Mucosa of descending colon (tissue), 3 donors: ENCODE measurements around the gene MAGI2. TPM values are rescaled to one million over a fixed set of nuclear protein-coding genes. Genes with fewer than 3 reads are reported as not detected.
"Not testable (repeated sequence)": the region's sequence is repeated elsewhere in the genome, so short reads cannot be mapped to it uniquely, and the experiment has no call there.

ENCODE experiments used
- ATAC-seq: fragments of 200-7000 bp; cut with Tn5 transposase; one replicate; pipeline ENCODE4 v1.9.1; 2020; ENCODE audit warnings: mild to moderate bottlenecking, moderate library complexity
- DNase-seq, 3 donors: peaks; one replicate each; pipeline ENCODE4 v3.0.0-alpha.2; 2020
- H3K36me3 ChIP-seq: fragments of 200-600 bp; one replicate; pipeline ENCODE4 v1.8.0; 2021; ENCODE audit warnings: low read depth, mild to moderate bottlenecking
- H3K4me1 ChIP-seq: fragments of 200-600 bp; one replicate; pipeline ENCODE4 v1.8.0; 2021; ENCODE audit warnings: low read depth, mild to moderate bottlenecking
- H3K4me3 ChIP-seq: fragments of 200-600 bp; one replicate; pipeline ENCODE4 v1.8.0; 2021; ENCODE audit warnings: mild to moderate bottlenecking
- H3K9me3 ChIP-seq: fragments of 200-600 bp; one replicate; pipeline ENCODE4 v1.8.0; 2021; ENCODE audit warnings: mild to moderate bottlenecking
- intact Hi-C, 2 donors: fragments of 100-400 bp; cut with DNase I in 1 of 2; cut with micrococcal nuclease in 1 of 2; formaldehyde crosslinking; loops; one replicate each; pipeline versions ENCODE4 v1.11.0 to v1.11.1; 2022; cut with DNase I, micrococcal nuclease
- total RNA-seq, 3 donors: library from RNA; stranded (reverse); fragmentation: NEBNext Ultra II Directional in 2 of 3; extraction: Animal tissue kit (Norgen Biotek cat#: 25700) in 2 of 3; gene quantifications; one replicate each; pipeline versions ENCODE4 v1.2.1 to v1.2.4, GENCODE V29; 2021 to 2023
- TF ChIP-seq, protein P1 (sequence below): fragments of 200-600 bp; IDR thresholded peaks from one replicate; pipeline ENCODE4 v1.8.0; 2022; ENCODE audit warnings: antibody characterized with exemption, mild to moderate bottlenecking
- donor health status: DM: no; HTN: no; CAD: no; lungs with moderate emphysema.
- donor health status: DM: no; HTN: no; CAD: no.
- donor health status: DM: no; HTN: yes; CAD: no.

MAGI2 gene
- total RNA-seq, 3 donors from 2014 or later, result 1.9 to 14.5 (median 2.7) TPM

- Histone ChIP-seq H3K4me1 (no peaks in the 10 kb centered on the region), H3K9me3 (no peaks in the 10 kb centered on the region), H3K36me3 (no peaks in the 10 kb centered on the region), H3K4me3 (no peak overlapping the region)
- ATAC-seq (no peak), DNase-seq (no peak)
- intact Hi-C loops, result no loop called here
- TF ChIP-seq, protein P1, sequence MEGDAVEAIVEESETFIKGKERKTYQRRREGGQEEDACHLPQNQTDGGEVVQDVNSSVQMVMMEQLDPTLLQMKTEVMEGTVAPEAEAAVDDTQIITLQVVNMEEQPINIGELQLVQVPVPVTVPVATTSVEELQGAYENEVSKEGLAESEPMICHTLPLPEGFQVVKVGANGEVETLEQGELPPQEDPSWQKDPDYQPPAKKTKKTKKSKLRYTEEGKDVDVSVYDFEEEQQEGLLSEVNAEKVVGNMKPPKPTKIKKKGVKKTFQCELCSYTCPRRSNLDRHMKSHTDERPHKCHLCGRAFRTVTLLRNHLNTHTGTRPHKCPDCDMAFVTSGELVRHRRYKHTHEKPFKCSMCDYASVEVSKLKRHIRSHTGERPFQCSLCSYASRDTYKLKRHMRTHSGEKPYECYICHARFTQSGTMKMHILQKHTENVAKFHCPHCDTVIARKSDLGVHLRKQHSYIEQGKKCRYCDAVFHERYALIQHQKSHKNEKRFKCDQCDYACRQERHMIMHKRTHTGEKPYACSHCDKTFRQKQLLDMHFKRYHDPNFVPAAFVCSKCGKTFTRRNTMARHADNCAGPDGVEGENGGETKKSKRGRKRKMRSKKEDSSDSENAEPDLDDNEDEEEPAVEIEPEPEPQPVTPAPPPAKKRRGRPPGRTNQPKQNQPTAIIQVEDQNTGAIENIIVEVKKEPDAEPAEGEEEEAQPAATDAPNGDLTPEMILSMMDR, result no peak
Measured at GRCh38 chr7:79034730-79035129, 418.7 kb downstream of the MAGI2 start.

- intact Hi-C loops, H3K36me3 ChIP-seq, H3K4me1 ChIP-seq, ATAC-seq, H3K9me3 ChIP-seq, DNase-seq, H3K4me3 ChIP-seq: not testable (repeated sequence)
Measured at GRCh38 chr7:79019711-79020110, 433.8 kb downstream of the MAGI2 start.

DNA sequence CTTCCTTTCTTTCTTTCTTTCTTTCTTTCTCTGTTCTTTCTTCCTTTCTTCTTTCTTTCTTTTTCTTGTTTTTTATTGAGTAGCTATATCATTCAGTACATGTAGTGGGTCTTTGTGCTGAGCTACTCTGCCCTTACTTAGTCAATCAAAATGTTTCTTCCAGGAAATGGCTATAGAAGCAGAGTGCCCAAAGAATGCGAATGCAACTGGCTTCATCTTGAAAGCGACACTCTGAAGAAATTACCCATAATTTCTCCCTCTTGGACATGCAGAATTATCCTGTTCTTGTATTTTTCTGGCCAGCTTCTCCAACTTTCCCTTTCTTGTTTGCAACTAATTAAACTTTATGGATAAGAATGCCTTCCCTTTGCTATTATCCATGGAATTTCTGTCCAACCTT lies 441.5 kb downstream of the MAGI2 start:
- TF ChIP-seq, protein P1, result no peak
- intact Hi-C loops, result no loop called here
- Histone ChIP-seq H3K4me1 (no peaks in the 10 kb centered on the region), H3K9me3 (no peaks in the 10 kb centered on the region), H3K4me3 (no peak overlapping the region), H3K36me3 (no peaks in the 10 kb centered on the region)
- ATAC-seq (no peak), DNase-seq (no peak)

GRCh38 chr7:79009647-79010046 lies 443.8 kb downstream of the MAGI2 start:
- no peaks in the 10 kb centered on the region for H3K9me3 ChIP-seq
- DNase-seq (no peak), ATAC-seq (no peak)
- no peaks in the 10 kb centered on the region for H3K4me1 ChIP-seq
- no peak overlapping the region for H3K4me3 ChIP-seq
- intact Hi-C loops, result no loop called here
- H3K36me3 ChIP-seq, result no peaks in the 10 kb centered on the region
- TF ChIP-seq, protein P1, result no peak

- Histone ChIP-seq H3K36me3 (no peaks in the 10 kb centered on the region), H3K4me1 (no peaks in the 10 kb centered on the region), H3K4me3 (no peak overlapping the region), H3K9me3 (no peaks in the 10 kb centered on the region)
- intact Hi-C loops, result no loop called here
- ATAC-seq (no peak), DNase-seq (no peak)
- TF ChIP-seq, protein P1, result no peak
Measured at GRCh38 chr7:79008786-79009185, 444.7 kb downstream of the MAGI2 start.

- DNase-seq (no peak), ATAC-seq (no peak)
- Histone ChIP-seq H3K4me1 (no peaks in the 10 kb centered on the region), H3K36me3 (no peaks in the 10 kb centered on the region), H3K9me3 (no peaks in the 10 kb centered on the region), H3K4me3 (no peak overlapping the region)
- TF ChIP-seq, protein P1, result no peak
- intact Hi-C loops, result no loop called here
Measured at GRCh38 chr7:78996013-78996412, 457.5 kb downstream of the MAGI2 start.
